SH-SY5Y (cell line): ENCODE data around the gene ZFAND2A.

ENCODE experiments used
- GATA2 ChIP-seq: IDR thresholded peaks from 2 replicates; pipeline ENCODE4 v1.6.1; 2011; ENCODE audit warnings: mild to moderate bottlenecking, low read depth, low read length
- GATA3 ChIP-seq: IDR thresholded peaks from 2 replicates; pipeline ENCODE4 v1.6.1; 2011; ENCODE audit warnings: low read depth, mild to moderate bottlenecking, low read length, moderate library complexity

DNA sequence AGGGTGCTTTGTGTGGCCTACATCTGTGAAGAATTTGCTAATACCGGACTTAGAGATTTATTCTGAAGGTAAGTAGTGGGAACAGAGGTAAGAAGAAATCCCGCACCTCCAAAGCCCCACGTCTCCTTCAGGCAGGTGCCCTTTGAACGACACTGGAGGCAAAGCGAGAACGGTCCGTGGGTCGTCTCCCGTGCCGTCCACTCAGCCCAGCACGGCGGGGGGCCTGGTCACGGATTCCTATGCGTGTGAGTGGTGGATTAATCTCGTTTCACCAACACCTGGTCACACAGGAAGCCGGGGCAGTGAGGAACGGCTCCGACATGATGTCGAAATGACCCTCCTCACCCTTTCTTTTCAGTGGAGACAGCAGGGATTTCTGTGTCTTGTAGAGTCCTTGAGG, 21.0 kb upstream of the ZFAND2A start:
- TF ChIP-seq GATA2 (no peak), GATA3 (no peak)
